HepG2 (cell line): ENCODE data around the gene MRGPRX4. TPM values are rescaled to one million over a fixed set of nuclear protein-coding genes. Genes with fewer than 3 reads are reported as not detected.

Source experiments
- ATAC-seq: fragments of 200-7000 bp; cut with Tn5 transposase; 3 replicates; pipeline ENCODE4 v1.9.1; 2020; ENCODE audit warnings: mild to moderate bottlenecking, moderate library complexity
- BruUV-seq: library from RNA; stranded (reverse); fragments of 400-500 nt; replicated peaks from 2 replicates; lab custom pipeline; 2021; lab: Mats Ljungman, UMichigan
- CTCF ChIA-PET: fragments of 300-600 bp; formaldehyde crosslinking; extraction: SDS; loops from one replicate; lab custom pipeline; 2021; ENCODE audit warnings: low total read pairs, inconsistent platforms, low intra/inter-chr PET ratio; lab: Yijun Ruan, JAX
- POLR2A ChIA-PET: fragments of 350-600 bp; sonication (Branson Sonifier 250); formaldehyde crosslinking; loops from one replicate; lab custom pipeline; 2020; ENCODE audit warnings: antibody characterized with exemption, inconsistent platforms; lab: Yijun Ruan, JAX
- DNase-seq: peaks from one replicate; pipeline ENCODE4 v3.0.0-alpha.2; 2015; ENCODE audit warnings: low spot score
- FAIRE-seq: peaks from 3 replicates; lab custom pipeline; 2011; peaks lifted over from hg19 to GRCh38; lab: Jason Lieb, UNC
- H2AFZ ChIP-seq: one replicate; pipeline ENCODE4 v1.6.1; 2011; ENCODE audit warnings: low read length, inconsistent platforms
- H3K27ac ChIP-seq: fragments of 300-600 bp; 3 replicates; pipeline ENCODE4 v1.8.0; 2011; ENCODE audit warnings: mixed run types, mild to moderate bottlenecking, mixed read lengths, low read length, inconsistent platforms; ENCODE audit not compliant: insufficient read depth; ENCODE audit errors: extremely low read length
- H3K27me3 ChIP-seq, 2 experiments: fragments of 200-600 bp in 1 of 2; 2 replicates in 1 of 2; 3 replicates in 1 of 2; pipeline versions ENCODE4 v1.6.0 to v1.8.0; 2011; ENCODE audit warnings: low read length in 2 of 2, mild to moderate bottlenecking in 2 of 2, moderate library complexity in 2 of 2, inconsistent platforms in 1 of 2; ENCODE audit not compliant: insufficient read depth in 2 of 2, control insufficient read depth in 1 of 2
- H3K36me3 ChIP-seq, 2 experiments: fragments of 200-600 bp in 1 of 2; replicated peaks in 1 of 2; 2 replicates in 1 of 2; 3 replicates in 1 of 2; pipeline versions ENCODE4 v1.5.1 to v1.8.0; 2011; ENCODE audit warnings: low read length in 2 of 2, inconsistent platforms in 1 of 2; ENCODE audit not compliant: insufficient read depth in 2 of 2, control insufficient read depth in 1 of 2
- H3K4me1 ChIP-seq: 2 replicates; pipeline ENCODE4 v1.5.1; 2012; ENCODE audit warnings: low read length, inconsistent platforms; ENCODE audit not compliant: insufficient read depth
- H3K4me2 ChIP-seq: 2 replicates; pipeline ENCODE4 v1.6.0; 2011; ENCODE audit warnings: low read depth, low read length, inconsistent platforms
- H3K4me3 ChIP-seq, 3 experiments: fragments of 200-600 bp in 1 of 3; sonication (generic), shearing (Covaris generic) in 1 of 3; replicated peaks in 1 of 3; 2 replicates each; pipeline ENCODE4 v1.5.1; 2011 to 2016; ENCODE audit warnings: low read length in 3 of 3, inconsistent platforms in 2 of 3, low read depth in 2 of 3, mild to moderate bottlenecking in 2 of 3, control low read depth in 1 of 3, mixed read lengths in 1 of 3; ENCODE audit not compliant: insufficient read depth in 1 of 3
- H3K79me2 ChIP-seq: one replicate; pipeline ENCODE4 v1.6.1; 2011; ENCODE audit warnings: low read length, inconsistent platforms; ENCODE audit not compliant: insufficient read depth
- H3K9ac ChIP-seq: 2 replicates; pipeline ENCODE4 v1.6.0; 2011; ENCODE audit warnings: mild to moderate bottlenecking, low read depth, low read length, inconsistent platforms; ENCODE audit not compliant: insufficient read depth
- H3K9me3 ChIP-seq: 2 replicates; pipeline ENCODE4 v1.5.1; 2012; ENCODE audit warnings: mild to moderate bottlenecking, low read length
- H4K20me1 ChIP-seq: 2 replicates; pipeline ENCODE4 v1.6.0; 2011; ENCODE audit warnings: inconsistent platforms, mild to moderate bottlenecking, low read length, moderate library complexity; ENCODE audit not compliant: insufficient read depth
- HOXA3 ChIP-seq: sonication (generic); formaldehyde crosslinking; IDR thresholded peaks from 2 replicates; pipeline ENCODE4 v1.5.0; 2020; ENCODE audit warnings: missing genetic modification reagents
- STAG1 ChIP-seq: sonication (generic); formaldehyde crosslinking; IDR thresholded peaks from 2 replicates; pipeline ENCODE4 v1.4.0; 2020; ENCODE audit warnings: missing genetic modification reagents
- ZNF180 ChIP-seq: sonication (generic); formaldehyde crosslinking; IDR thresholded peaks from 2 replicates; pipeline ENCODE4 v1.4.0; 2020; ENCODE audit warnings: low read depth, missing genetic modification reagents, borderline replicate concordance
- ZNF326 ChIP-seq: sonication (generic); formaldehyde crosslinking; IDR thresholded peaks from 2 replicates; pipeline ENCODE4 v1.4.0; 2020; ENCODE audit warnings: missing genetic modification reagents, borderline replicate concordance
- ZSCAN21 ChIP-seq: sonication (generic); formaldehyde crosslinking; IDR thresholded peaks from 2 replicates; pipeline ENCODE4 v1.8.0; 2022; ENCODE audit warnings: mild to moderate bottlenecking, missing genetic modification reagents, moderate library complexity, borderline replicate concordance
- WGBS: methylation state at CpG from one replicate; pipeline ENCODE4 v1.1.6; 2017; ENCODE audit warnings: low lambda C conversion rate; 5-methylcytosine and 5-hydroxymethylcytosine counted together
- in situ Hi-C: cut with HindIII; loops from 2 replicates; pipeline ENCODE4 v1.10.0; 2017; ENCODE audit warnings: low pct_unique_long_range_greater_than_20kb; ENCODE audit not compliant: extremely low pct_ligation_motif_present
- intact Hi-C: fragments of 100-400 bp; cut with micrococcal nuclease; formaldehyde crosslinking; loops from one replicate; pipeline ENCODE4 v1.10.0; 2022; ENCODE audit not compliant: unreplicated experiment
- polyA plus RNA-seq, 8 experiments: library from polyadenylated mRNA; depleted of rRNA in 3 of 8; stranded (reverse) in 7 of 8; unstranded in 1 of 8; fragments of >200 nt; fragmentation: Illumina TruSeq in 4 of 8; extraction: Trizol in 4 of 8; gene quantifications; 2 replicates each; pipeline versions ENCODE4 v1.2.1 to v1.2.3, GENCODE V29; 2011 to 2016; ENCODE audit warnings: low read depth in 4 of 8, missing spikeins in 1 of 8, mixed read lengths in 1 of 8; ENCODE audit not compliant: insufficient read depth in 1 of 8
- total RNA-seq, 5 experiments: library from RNA; depleted of rRNA; stranded (reverse); fragments of >200 nt; fragmentation: Illumina TruSeq; extraction: Trizol; gene quantifications; 2 replicates each; pipeline ENCODE4 v1.2.3, GENCODE V29; 2016; ENCODE audit warnings: low read depth in 1 of 5
- TF ChIP-seq, protein P1 (sequence below), 2 experiments: sonication (generic) in 1 of 2; formaldehyde crosslinking in 1 of 2; IDR thresholded peaks; 2 replicates each; pipeline versions ENCODE4 v1.4.0 to v1.6.1; 2018 to 2020; ENCODE audit warnings: missing genetic modification reagents in 2 of 2, borderline replicate concordance in 1 of 2, low read depth in 1 of 2, mild to moderate bottlenecking in 1 of 2, missing biosample characterization in 1 of 2

MRGPRX4 gene
- total and polyA plus RNA-seq, 2 of the 13 experiments (the other 11 are each of a cell fraction or from before 2014, with no cell fraction given) = 0.18 TPM

DNA sequence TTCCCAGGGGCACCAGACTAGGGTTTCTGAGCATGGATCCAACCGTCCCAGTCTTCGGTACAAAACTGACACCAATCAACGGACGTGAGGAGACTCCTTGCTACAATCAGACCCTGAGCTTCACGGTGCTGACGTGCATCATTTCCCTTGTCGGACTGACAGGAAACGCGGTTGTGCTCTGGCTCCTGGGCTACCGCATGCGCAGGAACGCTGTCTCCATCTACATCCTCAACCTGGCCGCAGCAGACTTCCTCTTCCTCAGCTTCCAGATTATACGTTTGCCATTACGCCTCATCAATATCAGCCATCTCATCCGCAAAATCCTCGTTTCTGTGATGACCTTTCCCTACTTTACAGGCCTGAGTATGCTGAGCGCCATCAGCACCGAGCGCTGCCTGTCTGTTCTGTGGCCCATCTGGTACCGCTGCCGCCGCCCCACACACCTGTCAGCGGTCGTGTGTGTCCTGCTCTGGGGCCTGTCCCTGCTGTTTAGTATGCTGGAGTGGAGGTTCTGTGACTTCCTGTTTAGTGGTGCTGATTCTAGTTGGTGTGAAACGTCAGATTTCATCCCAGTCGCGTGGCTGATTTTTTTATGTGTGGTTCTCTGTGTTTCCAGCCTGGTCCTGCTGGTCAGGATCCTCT is 709 bp downstream of the MRGPRX4 start:
- no peak overlapping the region; the same call in 1 of the 2 replicates for H3K4me2 ChIP-seq
- H4K20me1 ChIP-seq = no peaks in the 10 kb centered on the region
- H3K79me2 ChIP-seq = no peaks in the 10 kb centered on the region
- H3K27ac ChIP-seq = no peak overlapping the region
- in situ Hi-C loops = no loop called here
- H3K4me3 ChIP-seq = no peak overlapping the region
- peaks cover 0 to 3% of the 10 kb centered on the region in 2 experiments; a peak in 2 of 5 replicates for H3K27me3 ChIP-seq
- DNase-seq (no peak), ATAC-seq (no peak), FAIRE-seq (no peak)
- POLR2A ChIA-PET = no interaction called here
- intact Hi-C loops = loop anchor here (5.0 to 10.0 kb wide), 2 partner anchors 121 to 149 kb away; partner anchors contain the start of genes GTF2H1 and HPS5
- 86% methylated on average over 22 of the region's 28 CpGs for WGBS
- no peak overlapping the region for H3K9ac ChIP-seq
- no peak overlapping the region for H2AFZ ChIP-seq
- H3K4me1 ChIP-seq = peaks cover 17% of the 10 kb centered on the region; the same call in 1 of the 2 replicates
- TF ChIP-seq HOXA3 (CRISPR knock-in tag) = no peak
- TF ChIP-seq ZSCAN21 (CRISPR knock-in tag) = no peak
- no peak for TF ChIP-seq ZNF180 (CRISPR knock-in tag)
- TF ChIP-seq, protein P1, sequence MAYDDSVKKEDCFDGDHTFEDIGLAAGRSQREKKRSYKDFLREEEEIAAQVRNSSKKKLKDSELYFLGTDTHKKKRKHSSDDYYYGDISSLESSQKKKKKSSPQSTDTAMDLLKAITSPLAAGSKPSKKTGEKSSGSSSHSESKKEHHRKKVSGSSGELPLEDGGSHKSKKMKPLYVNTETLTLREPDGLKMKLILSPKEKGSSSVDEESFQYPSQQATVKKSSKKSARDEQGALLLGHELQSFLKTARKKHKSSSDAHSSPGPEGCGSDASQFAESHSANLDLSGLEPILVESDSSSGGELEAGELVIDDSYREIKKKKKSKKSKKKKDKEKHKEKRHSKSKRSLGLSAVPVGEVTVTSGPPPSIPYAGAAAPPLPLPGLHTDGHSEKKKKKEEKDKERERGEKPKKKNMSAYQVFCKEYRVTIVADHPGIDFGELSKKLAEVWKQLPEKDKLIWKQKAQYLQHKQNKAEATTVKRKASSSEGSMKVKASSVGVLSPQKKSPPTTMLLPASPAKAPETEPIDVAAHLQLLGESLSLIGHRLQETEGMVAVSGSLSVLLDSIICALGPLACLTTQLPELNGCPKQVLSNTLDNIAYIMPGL (CRISPR knock-in tag; IDR thresholded peaks at IDR 0.05; ENCODE audit: borderline replicate concordance in 1 of 2, low read depth in 1 of 2) = no peak
- no peak for TF ChIP-seq STAG1 (CRISPR knock-in tag)
- no peak for TF ChIP-seq ZNF326 (CRISPR knock-in tag)
- TF ChIP-seq, all 625 proteins: peak for 0
- Histone ChIP-seq H3K36me3 (no peaks in the 10 kb centered on the region), H3K9me3 (no peaks in the 10 kb centered on the region)
- no TSS peak for BruUV-seq
- CTCF ChIA-PET = no interaction called here
